Urinary bladder (tissue), 4 donors: ENCODE results near the gene HIGD1A. TPM values are rescaled to one million over a fixed set of nuclear protein-coding genes. Genes with fewer than 3 reads are reported as not detected.

Experiments
- DNase-seq: peaks from one replicate; pipeline ENCODE4 v3.0.0-alpha.2; 2015; ENCODE audit errors: extremely low spot score
- H3K27ac ChIP-seq: one replicate; pipeline ENCODE4 v1.5.1; 2013; ENCODE audit warnings: low read depth, mild to moderate bottlenecking, moderate library complexity
- H3K36me3 ChIP-seq: one replicate; pipeline ENCODE4 v1.6.1; 2013; ENCODE audit warnings: mild to moderate bottlenecking, moderate library complexity; ENCODE audit not compliant: insufficient read depth
- H3K4me1 ChIP-seq: one replicate; pipeline ENCODE4 v1.6.1; 2013; ENCODE audit warnings: mild to moderate bottlenecking, moderate library complexity; ENCODE audit not compliant: insufficient read depth
- H3K4me3 ChIP-seq: one replicate; pipeline ENCODE4 v1.5.1; 2013; ENCODE audit warnings: low read depth, low read length
- WGBS: extraction: QIAGEN DNeasy Blood & Tissue Kit; methylation state at CpG from one replicate; pipeline ENCODE4 v1.1.7; 2013; 5-methylcytosine and 5-hydroxymethylcytosine counted together
- polyA plus RNA-seq: library from polyadenylated mRNA; stranded (reverse); fragments of 200-250 nt; gene quantifications from one replicate; pipeline ENCODE4 v1.2.3, GENCODE V29; 2013
- total RNA-seq: library from RNA; depleted of rRNA; stranded (reverse); fragments of >200 nt; gene quantifications from one replicate; pipeline ENCODE4 v1.2.3, GENCODE V29; 2014
- donor health status: healthy with polysubstance abuse.
- donor health status: healthy.

Gene HIGD1A
- total and polyA plus RNA-seq, 2 donors: 144 to 207 TPM

DNA sequence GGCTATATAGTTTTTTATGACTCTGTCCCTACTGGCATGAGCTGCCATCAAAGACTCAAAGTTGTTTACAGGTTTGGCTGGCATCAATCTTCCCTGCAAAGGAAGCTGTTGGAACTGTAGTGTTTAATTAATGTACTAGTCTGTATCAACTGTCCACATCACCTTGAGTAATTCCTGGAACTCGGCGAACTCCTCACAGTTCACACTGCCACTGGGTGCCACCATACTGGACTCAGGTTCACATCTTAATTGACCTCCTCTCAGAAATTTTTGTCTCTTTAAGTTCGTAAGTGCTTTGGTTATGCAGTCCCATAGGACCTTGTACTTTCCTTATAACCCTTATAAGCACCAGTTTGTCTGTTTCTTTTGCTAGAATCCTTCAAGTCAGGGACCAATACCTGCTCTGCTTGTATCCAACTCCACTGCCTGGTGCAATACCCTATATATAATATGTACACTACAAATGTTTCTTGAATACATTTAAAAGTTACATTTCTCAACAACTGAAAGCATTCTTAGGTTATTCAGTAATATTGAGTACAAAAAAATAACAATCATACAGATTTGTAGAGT, 3.2 kb downstream of the HIGD1A start:
- no peaks in the 10 kb centered on the region for H3K4me1 ChIP-seq
- H3K4me3 ChIP-seq: no peak overlapping the region
- DNase-seq: no peak
- no peak overlapping the region for H3K27ac ChIP-seq
- no peaks in the 10 kb centered on the region for H3K36me3 ChIP-seq
- 80% methylated on average over 3 of the region's 3 CpGs for WGBS

- Histone ChIP-seq H3K27ac (peak overlapping the region; percentile 5), H3K36me3 (no peaks in the 10 kb centered on the region), H3K4me3 (no peak overlapping the region), H3K4me1 (no peaks in the 10 kb centered on the region)
- no peak for DNase-seq
- WGBS: 96% methylated on average over 2 of the region's 2 CpGs
These were observed 4.0 kb downstream of the HIGD1A start for GRCh38 chr3:42800251-42800650.

- no peak overlapping the region for H3K4me3 ChIP-seq
- H3K36me3 ChIP-seq: no peaks in the 10 kb centered on the region
- no peak overlapping the region for H3K27ac ChIP-seq
- WGBS: 83% methylated on average over 7 of the region's 7 CpGs
- DNase-seq: no peak
- no peaks in the 10 kb centered on the region for H3K4me1 ChIP-seq
These were observed 4.9 kb downstream of the HIGD1A start for GRCh38 chr3:42799376-42799775.

GRCh38 chr3:42796332-42796885, 7.9 kb downstream of the HIGD1A start:
- Histone ChIP-seq H3K27ac (no peak overlapping the region), H3K36me3 (no peaks in the 10 kb centered on the region), H3K4me3 (no peak overlapping the region), H3K4me1 (no peaks in the 10 kb centered on the region)
- 89% methylated on average over 4 of the region's 5 CpGs for WGBS
- DNase-seq: no peak

- H3K36me3 ChIP-seq: no peaks in the 10 kb centered on the region
- H3K27ac ChIP-seq: no peak overlapping the region
- H3K4me3 ChIP-seq: no peak overlapping the region
- no peak for DNase-seq
- WGBS: 89% methylated on average over 2 of the region's 2 CpGs
- no peaks in the 10 kb centered on the region for H3K4me1 ChIP-seq
These were observed 8.6 kb downstream of the HIGD1A start for GRCh38 chr3:42795621-42796181.

DNA sequence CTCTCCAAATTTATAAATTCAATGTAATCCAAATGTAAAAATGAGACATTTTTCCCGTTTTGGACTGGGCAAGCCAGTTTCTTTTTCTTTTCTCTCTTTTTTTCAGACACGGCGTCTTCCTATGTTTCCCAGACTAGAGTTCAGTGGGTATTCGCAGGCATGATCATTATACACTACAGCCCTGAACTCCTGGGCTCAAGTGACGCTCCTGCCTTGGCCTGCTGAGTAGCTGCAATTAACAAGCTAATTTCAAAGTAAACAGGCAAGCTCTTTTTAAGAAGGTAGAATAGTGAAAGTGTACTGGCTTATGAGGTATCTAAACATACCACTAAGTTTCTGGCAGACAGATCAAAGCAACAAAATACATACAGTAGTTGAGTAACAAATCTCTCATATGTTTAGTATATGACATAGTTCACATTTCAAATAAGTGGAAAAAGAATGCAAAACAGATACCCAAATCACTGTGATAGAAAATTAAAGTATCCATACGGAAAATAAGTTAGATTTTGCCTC, 13.5 kb downstream of the HIGD1A start:
- DNase-seq: no peak
- Histone ChIP-seq H3K27ac (no peak overlapping the region), H3K36me3 (peaks cover 2% of the 10 kb centered on the region), H3K4me1 (no peaks in the 10 kb centered on the region), H3K4me3 (no peak overlapping the region)
- WGBS: 72% methylated on average over 6 of the region's 6 CpGs

- 96% methylated on average over 2 of the region's 2 CpGs for WGBS
- Histone ChIP-seq H3K4me3 (no peak overlapping the region), H3K36me3 (peaks cover 2% of the 10 kb centered on the region), H3K4me1 (no peaks in the 10 kb centered on the region), H3K27ac (no peak overlapping the region)
- no peak for DNase-seq
These were observed 17.7 kb downstream of the HIGD1A start for GRCh38 chr3:42786631-42787030.

DNA sequence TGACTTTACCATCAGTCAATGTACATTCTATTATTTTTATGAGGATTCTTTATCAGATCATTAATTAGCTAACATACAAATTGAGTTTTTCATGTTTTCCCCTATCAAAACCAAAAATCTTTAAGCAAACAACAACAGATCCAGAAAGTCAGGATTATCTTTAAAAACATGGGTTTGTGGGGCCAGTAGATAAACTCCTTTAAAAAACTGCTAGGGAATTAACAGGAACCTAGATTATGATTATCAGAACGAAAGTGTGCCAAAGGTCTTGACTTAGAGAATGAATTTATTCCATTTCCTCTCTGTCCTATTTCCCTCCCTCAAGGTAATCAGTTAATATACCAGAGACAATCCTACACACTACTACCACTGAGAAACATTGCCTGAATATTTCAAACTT, 18.1 kb downstream of the HIGD1A start:
- Histone ChIP-seq H3K4me3 (no peak overlapping the region), H3K36me3 (peaks cover 2% of the 10 kb centered on the region), H3K4me1 (no peaks in the 10 kb centered on the region), H3K27ac (no peak overlapping the region)
- 74% methylated on average over 1 of the region's 1 CpG for WGBS
- no peak for DNase-seq

DNA sequence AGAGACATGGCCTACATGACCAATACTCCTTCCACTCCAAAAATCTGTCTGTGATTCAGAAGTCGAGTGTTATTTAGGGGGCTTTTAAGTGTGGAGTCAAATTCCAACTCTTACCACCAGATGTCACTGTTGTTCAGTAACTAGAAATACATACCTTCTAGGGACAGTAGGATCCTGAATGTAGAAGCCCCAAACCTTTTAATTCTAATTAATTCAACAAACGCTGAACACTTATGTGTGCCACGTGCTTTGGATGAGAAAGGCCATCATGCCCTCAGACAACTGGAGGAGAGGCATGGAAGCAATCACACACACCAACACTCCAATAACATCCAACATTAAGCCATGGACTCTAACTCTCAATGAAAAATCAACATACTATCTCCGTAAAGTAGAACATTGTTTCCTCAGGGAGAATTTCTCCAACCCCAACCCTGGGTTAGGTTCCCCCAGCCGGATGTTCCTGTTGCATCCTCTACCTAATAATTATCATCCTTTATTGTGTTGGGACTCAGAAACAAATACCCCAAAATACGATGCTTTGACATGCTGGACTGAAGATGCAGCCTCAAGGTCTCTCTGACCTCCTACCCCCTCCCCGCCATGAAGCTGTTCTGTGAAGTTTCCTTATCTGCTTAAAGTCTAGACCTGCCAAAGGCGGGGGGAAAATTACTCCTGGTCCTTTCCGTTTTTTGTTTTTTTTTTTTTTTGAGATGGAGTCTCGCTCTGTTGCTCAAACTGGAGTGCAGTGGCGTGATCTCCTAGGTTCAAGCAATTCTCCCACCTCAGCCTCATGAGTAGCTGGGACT, 23.2 kb downstream of the HIGD1A start:
- DNase-seq: peak; percentile 59
- Histone ChIP-seq H3K27ac (no peak overlapping the region), H3K4me1 (no peaks in the 10 kb centered on the region), H3K36me3 (peaks cover 2% of the 10 kb centered on the region), H3K4me3 (no peak overlapping the region)
- WGBS: 55% methylated on average over 11 of the region's 11 CpGs

DNA sequence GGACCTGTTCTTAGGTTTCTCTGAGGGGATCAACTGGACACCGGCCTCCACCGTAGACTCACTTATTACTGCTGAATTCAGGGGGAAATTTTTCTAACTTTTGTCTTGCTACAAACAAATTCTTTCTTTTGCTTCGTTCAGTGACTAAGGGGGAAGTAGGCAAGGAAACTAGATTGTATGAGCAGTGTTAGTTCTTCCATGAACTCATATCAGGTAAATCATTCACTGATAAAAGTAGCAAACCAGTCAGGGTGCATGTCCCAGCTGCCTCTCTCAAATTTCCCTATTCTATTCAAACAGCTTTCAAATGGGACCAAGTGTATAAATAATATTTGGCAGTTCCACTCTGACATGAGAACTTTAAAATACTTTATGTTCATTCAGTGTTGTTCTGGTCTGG, 23.9 kb downstream of the HIGD1A start:
- no peak overlapping the region for H3K27ac ChIP-seq
- no peak for DNase-seq
- no peaks in the 10 kb centered on the region for H3K4me1 ChIP-seq
- no peak overlapping the region for H3K4me3 ChIP-seq
- no peaks in the 10 kb centered on the region for H3K36me3 ChIP-seq
- WGBS: 72% methylated on average over 3 of the region's 3 CpGs

DNA sequence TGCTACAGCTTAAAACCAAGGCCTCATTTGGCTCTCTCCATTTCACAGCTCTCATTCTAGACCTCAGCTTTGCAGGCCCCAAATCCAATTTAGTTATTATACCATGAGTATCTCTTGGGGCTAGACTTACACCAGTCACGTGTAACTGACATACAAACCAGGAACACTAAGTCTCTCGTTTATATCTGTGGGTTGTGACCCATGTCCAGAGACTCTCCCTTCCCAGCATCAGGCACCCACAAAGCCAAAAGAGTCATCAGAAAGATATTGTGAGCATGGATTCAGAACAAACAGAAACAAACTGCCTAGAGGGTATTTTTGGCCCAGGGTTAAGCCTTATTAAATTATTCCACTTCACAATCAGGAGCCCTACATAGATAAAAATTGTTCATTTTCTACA, 25.6 kb downstream of the HIGD1A start:
- no peak overlapping the region for H3K4me3 ChIP-seq
- H3K4me1 ChIP-seq: no peaks in the 10 kb centered on the region
- DNase-seq: no peak
- H3K27ac ChIP-seq: no peak overlapping the region
- no peaks in the 10 kb centered on the region for H3K36me3 ChIP-seq
- WGBS: 52% methylated on average over 2 of the region's 2 CpGs

DNA sequence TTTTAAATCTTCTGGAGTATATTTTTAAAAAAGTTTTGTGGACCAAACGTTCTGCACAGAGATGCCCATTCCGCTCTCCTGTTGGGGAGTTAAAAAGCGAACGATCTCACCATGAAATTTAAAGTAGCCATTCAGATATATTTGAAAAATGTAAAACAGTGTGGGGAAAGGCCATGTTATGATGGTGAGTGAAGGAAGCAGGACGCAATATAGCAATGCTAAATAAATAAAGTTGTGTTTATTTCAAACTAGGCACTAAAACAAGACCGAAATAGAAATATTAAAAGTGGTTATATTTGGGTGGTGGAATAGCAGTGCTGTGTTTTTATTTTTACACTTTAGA, 30.9 kb downstream of the HIGD1A start:
- no peak overlapping the region for H3K27ac ChIP-seq
- WGBS: 6% methylated on average over 6 of the region's 6 CpGs
- DNase-seq: no peak
- no peaks in the 10 kb centered on the region for H3K36me3 ChIP-seq
- no peaks in the 10 kb centered on the region for H3K4me1 ChIP-seq
- H3K4me3 ChIP-seq: peak overlapping the region; percentile 44

DNA sequence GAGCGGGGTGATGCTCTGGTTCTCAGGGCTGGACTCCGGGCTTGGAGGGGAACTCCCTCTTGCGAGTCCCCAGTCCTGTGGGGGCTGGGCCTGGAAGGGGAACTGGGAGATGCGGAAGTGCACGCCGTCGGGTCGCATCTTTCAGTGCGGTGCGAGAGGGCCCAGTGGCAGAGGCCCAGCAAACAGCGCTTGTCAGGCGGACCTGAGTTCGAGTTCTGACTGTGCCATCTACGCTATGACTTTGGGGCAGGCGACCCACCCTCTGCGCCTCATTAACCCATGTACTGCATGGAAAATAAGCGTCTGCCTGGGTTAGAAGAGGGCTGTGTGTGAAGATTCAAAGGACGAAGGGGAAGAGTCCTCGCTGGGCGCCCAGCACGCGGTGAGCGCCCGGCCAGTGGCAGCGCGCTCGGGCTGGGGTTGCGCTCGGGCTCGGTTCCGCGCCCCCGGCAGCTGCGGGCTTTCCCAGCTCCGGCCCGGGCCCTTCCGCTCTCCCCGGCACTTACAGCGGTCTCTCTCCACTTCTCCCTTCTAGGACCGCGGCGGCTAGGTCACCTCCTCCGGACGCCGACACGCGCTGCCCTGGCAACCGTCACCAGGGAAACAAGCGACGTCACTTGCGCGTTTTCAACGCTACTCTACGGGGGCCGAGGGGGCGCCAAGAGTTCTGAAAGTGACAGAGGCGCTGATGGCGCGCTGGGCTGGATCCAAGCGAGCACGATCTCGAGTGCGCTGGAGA, 31.5 kb downstream of the HIGD1A start, which contains the start of gene CCDC13:
TSS of gene CCDC13 (minus strand) at position 584 of the 739 bp plus-strand sequence. CDS start 14,908 bp downstream, outside the sequence.
- 4% methylated on average over 63 of the region's 63 CpGs for WGBS
- Histone ChIP-seq H3K27ac (no peak within 1 kb of the TSS), H3K36me3 (no peaks in the 10 kb centered on the region)

More for the DNA sequence above, 31.5 kb downstream of the HIGD1A start, which contains the start of gene CCDC13:
- Histone ChIP-seq H3K4me3 (peak within 1 kb of the TSS; percentile 44), H3K4me1 (no peaks in the 10 kb centered on the region)
- peak; percentile 81 for DNase-seq
